MCF 10A (cell line): Measurements from ENCODE around the gene OLFM1. TPM values are rescaled to one million over a fixed set of nuclear protein-coding genes. Genes with fewer than 3 reads are reported as not detected.

ENCODE experiments used
- BruUV-seq: library from RNA; stranded (reverse); fragments of 400-500 nt; replicated peaks from 2 replicates; lab custom pipeline; 2021; lab: Mats Ljungman, UMichigan
- CTCF ChIA-PET: fragments of 300-600 bp; sonication (Branson Sonifier 250); formaldehyde crosslinking; extraction: SDS; loops from one replicate; lab custom pipeline; 2021; ENCODE audit warnings: antibody characterized with exemption, inconsistent platforms; lab: Yijun Ruan, JAX
- POLR2A ChIA-PET: fragments of 300-600, 350-650 bp; sonication (Branson Sonifier 250); formaldehyde crosslinking; extraction: SDS; loops from one replicate; lab custom pipeline; 2020; ENCODE audit warnings: antibody characterized with exemption, inconsistent platforms; lab: Yijun Ruan, JAX
- DNase-seq: peaks from one replicate; pipeline ENCODE4 v3.0.0-alpha.2; 2018; ENCODE audit not compliant: unreplicated experiment
- H3K27ac Mint-ChIP-seq: one replicate; pipeline ENCODE4 v1.8.0; 2022; ENCODE audit warnings: mild to moderate bottlenecking, low read depth, mixed read lengths; ENCODE audit not compliant: unreplicated experiment
- H3K27me3 Mint-ChIP-seq: one replicate; pipeline ENCODE4 v1.8.0; 2022; ENCODE audit warnings: mixed read lengths; ENCODE audit not compliant: insufficient read depth, unreplicated experiment
- H3K36me3 Mint-ChIP-seq: one replicate; pipeline ENCODE4 v1.8.0; 2022; ENCODE audit warnings: mild to moderate bottlenecking, moderate library complexity, mixed read lengths; ENCODE audit not compliant: insufficient read depth, unreplicated experiment
- H3K4me1 Mint-ChIP-seq: one replicate; pipeline ENCODE4 v1.8.0; 2022; ENCODE audit warnings: mixed read lengths; ENCODE audit not compliant: insufficient read depth, unreplicated experiment
- H3K4me3 Mint-ChIP-seq: one replicate; pipeline ENCODE4 v1.8.0; 2022; ENCODE audit warnings: mild to moderate bottlenecking, moderate library complexity, mixed read lengths; ENCODE audit not compliant: unreplicated experiment
- H3K9me3 Mint-ChIP-seq: one replicate; pipeline ENCODE4 v1.8.0; 2022; ENCODE audit warnings: mixed read lengths; ENCODE audit not compliant: unreplicated experiment
- intact Hi-C: fragments of 100-400 bp; cut with micrococcal nuclease; formaldehyde crosslinking; loops from 2 replicates; pipeline ENCODE4 v1.14.1; 2022
- total RNA-seq: library from RNA; stranded (reverse); gene quantifications from 2 replicates; pipeline ENCODE4 v1.2.3, GENCODE V29; 2022
- TF ChIP-seq, protein P1 (sequence below): fragments of 200-600 bp; IDR thresholded peaks from one replicate; pipeline ENCODE4 v1.8.0; 2022; ENCODE audit warnings: antibody characterized with exemption, mild to moderate bottlenecking; ENCODE audit not compliant: unreplicated experiment

OLFM1 gene
- total RNA-seq, 1 experiment from 2014 or later, result not detected

GRCh38 chr9:135136991-135137832 lies 49.7 kb downstream of the OLFM1 start:
- Mint-ChIP-seq H3K27ac (no peak overlapping the region), H3K9me3 (peaks cover 7% of the 10 kb centered on the region), H3K36me3 (no peaks in the 10 kb centered on the region), H3K4me1 (no peaks in the 10 kb centered on the region), H3K27me3 (no peaks in the 10 kb centered on the region), H3K4me3 (no peak overlapping the region)
- POLR2A ChIA-PET, result no interaction called here
- BruUV-seq, result no TSS peak
- intact Hi-C loops, result no loop called here
- peak; percentile 54 for DNase-seq
- CTCF ChIA-PET, result interaction anchor here (0.6 kb wide), 1 partner anchor 9 kb away, joined by 3 read pairs; no protein-coding TSS in a partner anchor
- TF ChIP-seq, protein P1, sequence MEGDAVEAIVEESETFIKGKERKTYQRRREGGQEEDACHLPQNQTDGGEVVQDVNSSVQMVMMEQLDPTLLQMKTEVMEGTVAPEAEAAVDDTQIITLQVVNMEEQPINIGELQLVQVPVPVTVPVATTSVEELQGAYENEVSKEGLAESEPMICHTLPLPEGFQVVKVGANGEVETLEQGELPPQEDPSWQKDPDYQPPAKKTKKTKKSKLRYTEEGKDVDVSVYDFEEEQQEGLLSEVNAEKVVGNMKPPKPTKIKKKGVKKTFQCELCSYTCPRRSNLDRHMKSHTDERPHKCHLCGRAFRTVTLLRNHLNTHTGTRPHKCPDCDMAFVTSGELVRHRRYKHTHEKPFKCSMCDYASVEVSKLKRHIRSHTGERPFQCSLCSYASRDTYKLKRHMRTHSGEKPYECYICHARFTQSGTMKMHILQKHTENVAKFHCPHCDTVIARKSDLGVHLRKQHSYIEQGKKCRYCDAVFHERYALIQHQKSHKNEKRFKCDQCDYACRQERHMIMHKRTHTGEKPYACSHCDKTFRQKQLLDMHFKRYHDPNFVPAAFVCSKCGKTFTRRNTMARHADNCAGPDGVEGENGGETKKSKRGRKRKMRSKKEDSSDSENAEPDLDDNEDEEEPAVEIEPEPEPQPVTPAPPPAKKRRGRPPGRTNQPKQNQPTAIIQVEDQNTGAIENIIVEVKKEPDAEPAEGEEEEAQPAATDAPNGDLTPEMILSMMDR, result no peak

DNA sequence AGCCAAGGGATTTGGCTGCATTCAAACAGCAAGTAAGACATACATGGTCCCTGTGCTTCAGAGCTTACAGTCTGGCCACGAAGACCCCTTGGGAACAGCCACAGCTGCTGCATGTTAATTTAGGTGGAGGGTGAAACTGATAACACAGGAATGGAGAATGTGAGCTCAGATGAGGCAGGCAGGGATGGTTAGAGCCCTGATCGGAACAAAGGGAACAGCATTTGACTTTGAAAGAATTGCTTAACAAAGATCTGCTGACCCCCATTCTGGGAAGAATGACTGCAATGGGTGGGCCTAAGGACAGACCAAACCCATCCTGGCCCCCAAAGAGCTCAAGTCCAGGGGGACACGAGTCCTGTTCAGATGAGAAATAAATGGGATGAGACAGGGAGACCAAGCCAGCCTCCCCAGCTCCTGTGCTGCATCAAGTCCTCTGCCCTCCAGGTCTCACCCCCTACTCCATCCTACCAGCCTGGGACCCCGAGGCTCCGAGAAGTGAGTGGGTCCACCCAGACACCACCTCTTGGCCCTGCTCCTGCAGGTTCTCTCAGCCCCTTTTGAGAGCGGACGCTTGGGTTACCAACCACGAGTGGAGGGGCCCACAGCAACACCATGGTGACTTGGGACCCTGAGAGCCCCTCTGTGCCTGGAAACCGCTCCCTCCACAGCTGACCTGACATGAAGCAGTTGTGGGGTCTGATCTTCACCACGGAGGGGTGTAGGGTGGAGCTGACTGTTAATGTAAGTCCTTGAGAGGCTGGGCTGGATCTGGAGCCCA lies 50.8 kb downstream of the OLFM1 start:
- no TSS peak for BruUV-seq
- Mint-ChIP-seq H3K36me3 (no peaks in the 10 kb centered on the region), H3K4me1 (no peaks in the 10 kb centered on the region), H3K27me3 (no peaks in the 10 kb centered on the region), H3K9me3 (no peaks in the 10 kb centered on the region), H3K27ac (no peak overlapping the region), H3K4me3 (no peak overlapping the region)
- intact Hi-C loops, result no loop called here
- ChIA-PET POLR2A (no interaction called here), CTCF (no interaction called here)
- TF ChIP-seq, protein P1, result no peak
- no peak for DNase-seq

DNA sequence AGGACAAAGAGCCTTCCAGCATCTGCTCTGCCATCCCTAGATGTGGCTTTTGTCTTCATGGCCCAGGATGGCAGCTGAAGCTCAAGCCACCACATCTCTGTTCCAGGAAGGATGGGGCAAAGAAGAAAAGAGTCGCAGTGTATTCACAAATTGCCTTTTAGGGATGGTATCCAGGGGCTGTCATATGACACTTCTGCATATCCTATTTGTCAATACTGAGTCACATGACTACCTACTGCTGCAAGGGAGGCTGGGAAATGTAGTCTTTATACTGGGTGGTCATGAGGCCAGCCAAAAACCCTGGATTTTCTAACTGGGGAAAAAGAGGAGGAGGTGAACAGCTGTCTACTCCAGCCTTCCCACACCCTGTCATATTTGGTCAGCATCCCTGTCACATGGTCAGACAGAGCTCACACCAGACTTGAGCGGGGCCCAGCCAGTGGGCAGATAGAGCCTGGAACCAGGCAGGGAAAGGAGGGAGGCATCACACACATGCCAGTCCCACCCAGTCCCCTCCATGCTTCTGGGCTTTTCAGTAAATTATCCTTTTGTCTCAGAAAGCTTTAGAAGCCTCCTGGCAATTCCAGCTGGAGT lies 52.0 kb downstream of the OLFM1 start:
- Mint-ChIP-seq H3K36me3 (no peaks in the 10 kb centered on the region), H3K4me3 (no peak overlapping the region), H3K27ac (no peak overlapping the region), H3K4me1 (no peaks in the 10 kb centered on the region), H3K9me3 (no peaks in the 10 kb centered on the region), H3K27me3 (no peaks in the 10 kb centered on the region)
- intact Hi-C loops, result no loop called here
- BruUV-seq, result no TSS peak
- TF ChIP-seq, protein P1, result no peak
- CTCF ChIA-PET, result no interaction called here
- DNase-seq, result no peak
- POLR2A ChIA-PET, result no interaction called here

DNA sequence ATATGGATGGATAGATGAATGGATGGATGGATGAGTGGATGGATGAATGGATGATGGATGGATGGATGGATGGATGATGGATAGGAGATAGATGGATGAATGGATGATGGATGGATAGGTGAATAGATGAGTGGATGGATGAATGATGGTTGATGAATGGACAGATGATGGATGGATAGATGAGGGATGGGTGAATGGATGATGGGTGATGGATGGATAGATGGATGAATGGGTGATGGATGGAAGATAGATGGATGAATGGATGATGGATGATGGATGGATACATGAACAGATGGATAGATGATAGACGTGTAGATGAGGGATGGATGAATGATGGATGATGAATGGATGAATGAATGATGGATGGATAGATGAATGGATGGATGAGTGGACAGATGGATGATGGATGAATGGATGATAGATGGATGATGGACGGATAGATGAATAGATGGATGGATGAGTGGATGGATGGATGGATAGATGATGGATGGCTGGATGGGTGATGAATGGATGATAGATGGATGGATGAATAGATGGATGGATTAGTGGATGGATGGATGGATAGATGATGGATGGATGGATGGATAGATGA lies 53.8 kb downstream of the OLFM1 start:
- ChIA-PET POLR2A (no interaction called here), CTCF (no interaction called here)
- H3K27ac Mint-ChIP-seq, result no peak overlapping the region
- BruUV-seq, result no TSS peak
- no peak for DNase-seq
- TF ChIP-seq, protein P1, result no peak
- no peak overlapping the region for H3K4me3 Mint-ChIP-seq
- no peaks in the 10 kb centered on the region for H3K9me3 Mint-ChIP-seq
- intact Hi-C loops, result no loop called here
- no peaks in the 10 kb centered on the region for H3K36me3 Mint-ChIP-seq
- H3K27me3 Mint-ChIP-seq, result no peaks in the 10 kb centered on the region
- H3K4me1 Mint-ChIP-seq, result no peaks in the 10 kb centered on the region
